DMS153 (cell line): ENCODE measurements around the gene CISD3.
A peak's percentile ranks its signal among the peaks of the same experiment; 100 is the strongest.

Experiments used
- DNase-seq: peaks from one replicate; lab custom pipeline; 2025; lab: John Stamatoyannopoulos, UW

Gene CISD3

DNA sequence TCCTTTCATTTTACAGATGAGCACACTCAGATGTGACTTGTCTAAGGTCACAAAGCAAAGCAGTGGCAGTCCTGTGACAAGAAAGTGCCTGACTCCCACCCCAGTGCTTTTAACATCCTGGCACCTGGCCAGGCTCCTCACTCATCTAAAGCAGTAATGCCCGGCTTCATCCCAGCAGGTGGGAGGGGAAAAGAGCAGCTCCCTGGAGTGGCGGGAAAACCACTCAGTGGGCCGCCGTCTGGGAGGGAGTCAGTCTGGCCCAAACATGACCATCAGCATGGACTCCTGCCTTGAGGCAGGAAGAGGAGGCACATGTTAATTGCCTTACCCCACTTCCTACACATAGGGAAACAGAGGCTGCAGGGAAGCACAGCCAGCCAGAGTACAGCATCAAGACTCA lies 15.4 kb downstream of the CISD3 start:
- peak; percentile 72 for DNase-seq

- no peak for DNase-seq
Measured at GRCh38 chr17:38746004-38746848, 16.1 kb downstream of the CISD3 start.

- no peak for DNase-seq
Measured at GRCh38 chr17:38746849-38747462, 16.8 kb downstream of the CISD3 start.

DNA sequence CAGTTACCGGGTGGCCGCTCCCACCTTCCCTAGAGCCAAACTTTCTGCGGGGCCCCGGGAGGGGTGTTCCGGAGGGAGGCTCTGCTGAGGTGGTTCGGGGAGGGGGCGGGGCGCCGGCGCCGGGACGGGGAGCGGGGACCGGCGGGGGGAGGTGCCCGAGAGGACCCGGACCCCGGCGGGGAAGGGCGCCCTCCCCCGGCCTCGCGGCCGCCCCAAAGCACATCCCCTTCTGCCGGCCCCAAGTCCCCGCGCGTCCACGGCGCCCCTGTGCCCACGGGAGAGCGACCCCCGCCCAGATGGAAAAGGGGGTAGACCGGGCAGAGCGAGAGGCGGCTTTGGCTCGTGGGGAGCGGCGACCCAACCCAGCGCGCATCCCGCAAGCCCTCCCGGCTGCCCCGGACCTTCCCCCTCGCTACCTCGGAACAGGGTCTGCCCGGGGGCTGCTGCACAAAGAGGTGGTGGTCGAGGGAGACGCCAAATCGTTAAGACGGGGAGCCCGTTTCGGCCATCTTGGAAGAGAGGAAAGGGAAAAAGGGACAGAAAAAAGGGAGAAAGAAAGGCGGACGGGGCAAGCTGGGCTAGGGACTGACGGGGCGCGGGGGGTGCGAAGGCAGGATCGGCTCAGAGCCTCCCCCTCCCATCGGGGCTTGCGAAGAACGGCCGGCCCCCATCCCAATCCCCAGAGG lies 17.5 kb downstream of the CISD3 start:
- no peak for DNase-seq

DNA sequence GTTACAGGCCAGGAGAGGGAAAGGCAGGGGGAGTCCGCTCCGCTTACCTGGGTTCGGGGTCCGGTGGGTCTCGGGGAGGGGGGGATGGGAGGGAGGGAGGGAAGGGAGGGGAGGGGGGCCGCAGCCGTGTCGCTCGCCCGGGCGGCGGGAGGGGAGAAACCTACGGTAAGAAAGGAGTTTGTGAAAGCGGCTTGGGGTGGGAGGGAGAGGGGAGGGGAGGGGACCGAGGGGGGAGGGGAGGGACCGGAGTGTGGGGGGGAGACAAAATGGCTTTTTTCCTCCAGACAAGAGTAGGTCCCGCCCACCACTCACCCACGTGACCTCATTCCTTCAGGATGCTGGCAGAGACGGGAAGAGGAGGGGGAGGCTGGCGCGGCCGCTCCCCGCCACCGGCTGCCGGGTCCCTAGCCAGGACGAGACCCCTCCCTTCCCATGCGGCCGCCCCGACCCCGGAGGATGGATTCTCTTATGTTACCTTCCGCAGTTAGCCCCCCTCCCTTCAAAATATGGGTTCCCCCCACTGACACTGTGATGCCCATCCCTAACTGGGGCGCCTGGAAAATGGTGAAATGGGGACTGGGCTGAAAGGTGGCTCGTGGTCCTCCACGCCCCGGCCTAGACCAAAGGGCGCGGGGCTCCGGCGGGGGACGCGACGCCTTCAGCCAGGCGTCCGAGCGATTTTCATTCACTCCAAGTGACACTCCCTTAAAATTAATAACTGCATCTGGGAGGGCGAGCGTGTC lies 18.2 kb downstream of the CISD3 start, which contains the start of gene PCGF2:
PCGF2 (minus strand) TSS at position 188 of the 743 bp plus-strand sequence. CDS start 7,934 bp downstream, outside the sequence.
- DNase-seq: peak; percentile 78

DNA sequence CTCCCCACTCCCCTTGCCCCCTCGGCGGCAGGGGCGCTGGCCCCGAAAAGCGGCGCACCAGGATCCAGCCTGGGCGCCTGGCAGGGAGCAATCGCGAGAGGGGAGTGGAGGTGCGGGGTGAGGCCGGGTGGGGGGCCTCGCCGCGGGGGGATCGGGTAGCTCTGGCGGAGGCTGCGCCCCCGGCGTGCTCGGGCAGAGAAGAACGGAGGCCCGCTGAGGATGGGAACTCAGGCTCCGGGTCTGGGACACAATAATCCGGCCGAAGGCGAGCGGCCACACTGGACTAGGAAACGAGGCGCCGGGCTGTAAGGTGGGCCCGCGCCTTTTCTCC lies 18.7 kb downstream of the CISD3 start:
- DNase-seq: no peak

DNA sequence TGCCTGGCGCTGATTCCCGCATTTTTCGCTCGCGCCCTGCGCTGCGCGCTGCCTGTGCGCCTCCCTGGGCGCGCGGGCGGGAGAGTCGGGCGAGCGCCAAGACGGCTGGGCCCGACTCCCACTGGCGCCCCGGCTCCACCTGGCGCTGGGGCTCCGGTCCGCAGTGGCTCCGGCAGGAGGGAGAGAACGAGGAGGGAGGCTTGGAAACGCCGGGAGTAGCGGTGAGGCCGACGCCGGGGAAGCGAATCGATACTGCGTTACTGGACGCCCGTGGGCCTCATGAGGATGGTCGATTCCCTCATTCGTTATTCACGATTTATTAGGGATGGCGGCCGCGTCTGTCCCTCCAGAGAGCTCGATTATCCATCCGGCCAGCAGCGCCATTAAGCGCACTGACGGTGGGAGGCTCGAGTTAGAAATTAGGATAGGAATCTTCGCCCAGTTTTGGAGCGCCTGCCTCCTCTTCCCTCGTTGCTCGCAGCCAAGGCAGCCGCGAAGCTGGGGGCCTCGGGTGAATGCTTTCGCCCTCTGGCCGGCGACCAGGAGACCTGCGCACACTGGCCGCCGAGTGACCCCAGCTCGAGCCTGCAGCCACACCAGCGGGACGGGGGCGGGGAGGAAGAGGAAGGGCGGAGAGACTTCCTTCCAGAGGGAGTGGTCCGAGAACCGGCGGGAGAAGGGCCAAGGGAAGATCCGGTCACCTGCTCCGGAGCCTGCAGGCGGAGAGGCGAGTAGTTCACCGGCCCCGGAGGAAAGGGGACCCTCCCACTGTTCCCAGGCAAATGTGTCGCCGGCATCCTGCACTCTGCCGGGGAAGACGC lies 19.3 kb downstream of the CISD3 start:
- DNase-seq: peak; percentile 40

- DNase-seq: no peak
Measured at GRCh38 chr17:38750044-38750311, 19.8 kb downstream of the CISD3 start.

GRCh38 chr17:38750312-38751121 lies 20.4 kb downstream of the CISD3 start:
- DNase-seq: peak; percentile 31

DNA sequence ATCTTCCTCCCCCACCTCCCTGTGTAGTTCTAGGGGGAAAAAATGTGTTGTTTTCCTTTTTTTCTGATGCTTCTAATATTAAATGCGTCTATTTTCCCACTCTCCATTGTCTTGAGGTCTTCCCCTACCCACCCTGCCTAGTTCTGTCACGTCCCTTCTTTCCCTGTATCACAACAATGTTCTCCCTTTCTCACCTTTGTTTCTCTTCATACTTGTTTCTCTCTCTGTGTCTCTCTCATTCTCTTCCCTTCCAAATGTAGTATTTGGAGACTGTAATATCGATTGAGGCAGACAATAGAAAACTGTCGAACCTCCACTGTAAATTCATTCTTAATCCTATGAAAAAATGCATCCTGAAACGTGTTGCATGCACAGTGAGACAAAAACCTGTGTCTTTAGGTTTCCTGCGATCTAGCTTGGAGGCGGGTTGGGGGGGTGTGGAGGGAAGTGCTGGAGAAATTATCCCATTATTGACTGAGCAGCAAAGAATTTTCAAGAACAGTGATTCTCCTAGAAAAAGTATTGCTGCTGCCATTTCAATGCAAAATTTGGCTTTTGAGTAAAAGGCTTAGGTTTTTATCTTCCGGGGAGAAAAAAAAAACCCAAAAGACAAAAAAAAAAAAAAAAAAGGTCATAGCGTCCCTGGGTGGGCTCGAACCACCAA lies 21.1 kb downstream of the CISD3 start:
- no peak for DNase-seq

GRCh38 chr17:38751808-38752307 lies 21.7 kb downstream of the CISD3 start:
- peak; percentile 86 for DNase-seq

DNA sequence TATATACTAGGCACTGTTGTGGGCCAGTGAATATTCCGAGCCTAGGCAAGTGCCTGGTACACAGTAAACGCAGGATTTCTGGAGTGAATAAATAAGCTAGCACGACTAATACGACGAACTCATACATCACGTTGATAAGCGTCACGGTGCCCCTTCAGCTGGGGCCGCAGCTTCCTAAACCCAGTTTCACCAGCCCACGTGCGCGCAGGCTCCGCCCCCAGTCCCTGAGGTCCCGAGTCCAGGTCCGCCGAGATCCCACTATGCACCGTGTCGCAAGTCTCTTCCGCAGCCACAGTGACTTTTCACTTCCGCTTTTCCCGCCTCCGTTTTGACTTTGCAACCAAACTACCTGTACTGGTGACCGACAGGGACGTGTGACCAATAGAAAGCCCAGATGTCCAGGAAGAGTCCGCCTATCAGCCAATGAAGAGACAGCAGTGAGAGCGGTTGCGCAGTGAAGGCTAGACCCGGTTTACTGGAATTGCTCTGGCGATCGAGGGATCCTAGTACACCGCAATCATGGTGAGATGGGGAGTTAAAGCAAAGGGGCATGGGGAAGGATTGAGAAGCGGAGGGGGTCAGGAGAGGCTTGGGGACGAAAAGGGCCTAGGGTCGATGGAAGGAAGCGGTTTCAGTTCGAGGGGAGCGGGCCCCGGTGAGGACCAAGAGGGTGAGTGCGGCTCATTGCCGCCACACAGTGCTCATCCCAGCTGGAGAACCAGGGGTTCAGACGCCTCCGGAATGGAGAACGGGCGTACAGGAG lies 22.3 kb downstream of the CISD3 start, which contains the start of gene PSMB3:
PSMB3 (plus strand) TSS at position 434 of the 763 bp plus-strand sequence; CDS start at position 520, 86 bp downstream.
- peak; percentile 99 for DNase-seq

DNA sequence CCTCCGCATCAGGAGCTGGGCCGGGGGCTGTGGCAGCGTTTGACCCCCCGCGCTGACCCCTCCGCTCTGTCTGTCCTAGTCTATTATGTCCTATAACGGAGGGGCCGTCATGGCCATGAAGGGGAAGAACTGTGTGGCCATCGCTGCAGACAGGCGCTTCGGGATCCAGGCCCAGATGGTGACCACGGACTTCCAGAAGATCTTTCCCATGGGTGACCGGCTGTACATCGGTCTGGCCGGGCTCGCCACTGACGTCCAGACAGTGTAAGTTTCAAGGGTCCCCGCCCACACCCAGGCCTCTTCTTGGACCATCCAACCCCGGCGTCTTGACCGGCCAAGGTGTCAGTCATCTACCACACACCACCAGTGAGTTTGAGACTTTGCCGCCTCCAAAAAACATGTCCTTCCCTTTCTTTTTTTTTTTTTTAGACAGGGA lies 22.9 kb downstream of the CISD3 start:
- DNase-seq: no peak

DNA sequence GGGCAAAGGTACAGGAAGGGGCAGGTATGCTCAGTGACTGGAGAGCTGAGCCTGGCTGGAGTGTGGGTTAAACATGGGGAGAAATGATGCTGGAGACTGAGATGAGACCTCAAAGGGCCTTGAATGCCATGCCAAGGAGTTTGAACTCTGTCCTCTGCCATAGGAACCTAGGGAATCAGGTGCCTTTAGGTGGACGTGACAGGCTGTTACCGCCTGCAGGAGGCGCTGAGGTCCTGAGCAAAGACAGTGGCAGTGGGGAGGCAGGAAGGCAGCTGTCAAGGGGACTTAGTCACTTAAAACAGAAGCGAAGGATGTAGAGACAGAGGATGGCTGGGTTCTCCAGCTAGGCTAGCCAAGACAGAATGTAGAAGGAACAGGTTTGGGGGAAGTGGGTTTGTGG lies 31.5 kb downstream of the CISD3 start:
- DNase-seq: no peak

DNA sequence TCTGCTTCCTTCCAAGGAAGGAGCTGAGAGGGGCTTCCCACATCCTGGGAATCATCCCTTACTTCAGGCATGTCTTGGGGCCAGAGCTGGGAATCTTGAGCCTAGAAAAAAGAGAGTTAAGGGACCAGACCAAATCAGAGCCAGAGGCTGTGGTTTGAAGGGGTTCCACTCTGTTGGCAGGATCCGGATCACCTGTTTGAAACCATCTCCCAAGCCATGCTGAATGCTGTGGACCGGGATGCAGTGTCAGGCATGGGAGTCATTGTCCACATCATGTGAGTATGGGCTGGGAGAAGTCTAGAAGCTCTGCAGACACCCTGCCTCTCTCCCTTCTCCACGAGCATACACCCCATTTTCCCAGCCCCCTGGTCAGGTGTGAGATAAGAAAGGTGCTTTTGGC lies 32.1 kb downstream of the CISD3 start:
- DNase-seq: no peak

DNA sequence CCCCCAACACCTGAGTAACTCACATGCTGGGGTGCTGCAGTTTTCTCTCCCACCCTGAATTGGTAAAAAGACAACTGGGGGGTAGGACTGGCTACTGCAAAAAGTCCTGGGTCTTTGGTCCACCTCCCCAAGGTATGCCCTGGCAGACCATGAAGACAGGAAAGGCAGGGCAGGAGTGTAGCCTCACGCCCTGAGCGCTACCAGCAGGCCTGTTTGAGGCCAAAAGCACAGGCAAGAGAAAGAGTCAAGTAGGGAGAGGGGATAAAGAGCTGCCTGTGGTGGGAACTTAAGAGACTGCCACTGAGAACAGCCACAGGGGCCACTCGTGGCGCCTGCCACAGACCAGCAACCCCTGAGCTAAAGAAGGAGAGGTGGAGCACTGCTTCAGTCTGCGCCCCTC lies 36.2 kb downstream of the CISD3 start:
- DNase-seq: no peak

DNA sequence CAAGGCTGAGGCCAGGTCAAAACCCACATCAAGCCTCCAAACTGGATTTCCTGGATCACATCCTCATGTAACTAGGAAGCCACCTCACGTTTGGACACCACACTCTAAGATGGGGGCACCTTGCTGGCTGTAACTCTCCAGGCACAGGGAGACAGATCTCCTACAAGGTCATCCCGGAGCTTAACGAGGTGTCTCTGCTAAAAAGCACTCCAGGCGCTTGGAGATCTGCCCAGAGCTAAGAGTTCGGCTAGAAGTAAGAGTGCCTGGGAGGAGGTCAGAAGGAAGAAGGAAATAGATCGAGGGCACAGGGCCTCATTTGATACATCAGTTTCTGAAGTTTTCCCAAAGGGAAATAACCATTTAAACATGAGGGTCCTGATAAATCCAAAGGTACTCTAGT lies 38.3 kb downstream of the CISD3 start:
- DNase-seq: no peak

- DNase-seq: no peak
Measured at GRCh38 chr17:38773258-38773657, 43.1 kb downstream of the CISD3 start.

DNA sequence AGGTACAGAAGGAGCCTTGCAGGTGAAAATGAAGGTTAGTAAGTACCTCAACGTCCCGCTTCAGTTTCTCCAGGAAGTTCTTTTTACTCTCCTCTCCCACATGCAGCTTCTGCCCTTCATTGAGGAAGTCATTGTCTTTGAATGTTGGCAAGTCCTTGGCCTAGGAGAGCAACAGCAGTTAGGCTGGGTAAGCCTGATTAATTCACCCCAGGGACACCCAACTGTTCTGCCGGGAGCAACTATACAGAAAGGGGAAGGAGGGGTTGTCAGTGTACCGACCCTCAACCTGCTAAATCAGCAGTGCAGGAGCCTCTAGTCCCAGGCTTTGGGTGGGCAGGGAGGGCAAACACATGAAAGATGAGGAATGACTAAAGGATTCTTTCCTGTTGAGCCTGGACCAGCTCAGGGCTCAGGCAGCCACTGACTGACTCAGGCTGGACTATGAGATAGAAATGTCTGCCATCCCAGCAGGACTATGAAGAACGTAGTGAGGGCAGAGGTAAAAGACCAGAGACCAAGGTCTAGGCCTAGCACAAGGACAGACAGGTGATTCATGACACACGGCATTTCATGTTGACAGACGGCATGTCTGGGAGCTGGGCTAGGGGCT lies 47.6 kb downstream of the CISD3 start:
- no peak for DNase-seq
